Right cardiac atrium (tissue), 5 donors: ENCODE results near the gene HOXB3. TPM values are rescaled to one million over a fixed set of nuclear protein-coding genes. Genes with fewer than 3 reads are reported as not detected.

Source experiments
- ATAC-seq, 2 donors: fragments of 200-7000 bp; cut with Tn5 transposase; one replicate each; pipeline versions ENCODE4 v1.8.0 to v1.9.1; 2020; ENCODE audit warnings: moderate library complexity in 2 of 2, mild to moderate bottlenecking in 1 of 2
- DNase-seq, 3 donors: peaks; one replicate each; pipeline ENCODE4 v3.0.0-alpha.2; 2020
- H3K27ac ChIP-seq: one replicate; pipeline ENCODE4 v1.5.1; 2013; ENCODE audit warnings: mild to moderate bottlenecking, low read length, control low read depth, moderate library complexity
- H3K27me3 ChIP-seq: one replicate; pipeline ENCODE4 v1.6.1; 2013; ENCODE audit not compliant: control insufficient read depth, insufficient read depth
- H3K4me1 ChIP-seq: one replicate; pipeline ENCODE4 v1.6.1; 2013; ENCODE audit warnings: low read length; ENCODE audit not compliant: control insufficient read depth, insufficient read depth
- H3K4me3 ChIP-seq: one replicate; pipeline ENCODE4 v1.5.1; 2013; ENCODE audit warnings: low read length, control low read depth
- H3K9me3 ChIP-seq: one replicate; pipeline ENCODE4 v1.6.1; 2013; ENCODE audit warnings: low read length; ENCODE audit not compliant: control insufficient read depth
- WGBS: extraction: QIAGEN DNeasy Blood & Tissue Kit; methylation state at CpG from one replicate; pipeline ENCODE4 v1.1.7; 2013; 5-methylcytosine and 5-hydroxymethylcytosine counted together
- intact Hi-C, 4 donors: fragments of 100-400 bp; cut with DNase I; formaldehyde crosslinking; loops; one replicate each; pipeline versions ENCODE4 v1.11.0 to v1.14.0; 2022 to 2023
- polyA plus RNA-seq: library from polyadenylated mRNA; stranded (reverse); fragments of 200-250 nt; gene quantifications from one replicate; pipeline ENCODE4 v1.2.3, GENCODE V29; 2013
- total RNA-seq, 4 donors: library from RNA; stranded (reverse); fragmentation: NEBNext Ultra II Directional; extraction: Animal tissue kit (Norgen Biotek cat#: 25700); gene quantifications; one replicate each; pipeline ENCODE4 v1.2.1, GENCODE V29; 2021
- donor health status: healthy with polysubstance abuse.
- donor health status: DM: no; HTN: yes; CAD: no.
- donor health status: DM: no; HTN: no; CAD: no.
- donor health status: DM: no; HTN: yes; CAD: no; lungs with severe emphysema.
- donor health status: DM: yes; HTN: yes; CAD: no.

The HOXB3 gene
- total and polyA plus RNA-seq, 5 donors, result 1.2 to 2.8 (median 2.3) TPM

DNA sequence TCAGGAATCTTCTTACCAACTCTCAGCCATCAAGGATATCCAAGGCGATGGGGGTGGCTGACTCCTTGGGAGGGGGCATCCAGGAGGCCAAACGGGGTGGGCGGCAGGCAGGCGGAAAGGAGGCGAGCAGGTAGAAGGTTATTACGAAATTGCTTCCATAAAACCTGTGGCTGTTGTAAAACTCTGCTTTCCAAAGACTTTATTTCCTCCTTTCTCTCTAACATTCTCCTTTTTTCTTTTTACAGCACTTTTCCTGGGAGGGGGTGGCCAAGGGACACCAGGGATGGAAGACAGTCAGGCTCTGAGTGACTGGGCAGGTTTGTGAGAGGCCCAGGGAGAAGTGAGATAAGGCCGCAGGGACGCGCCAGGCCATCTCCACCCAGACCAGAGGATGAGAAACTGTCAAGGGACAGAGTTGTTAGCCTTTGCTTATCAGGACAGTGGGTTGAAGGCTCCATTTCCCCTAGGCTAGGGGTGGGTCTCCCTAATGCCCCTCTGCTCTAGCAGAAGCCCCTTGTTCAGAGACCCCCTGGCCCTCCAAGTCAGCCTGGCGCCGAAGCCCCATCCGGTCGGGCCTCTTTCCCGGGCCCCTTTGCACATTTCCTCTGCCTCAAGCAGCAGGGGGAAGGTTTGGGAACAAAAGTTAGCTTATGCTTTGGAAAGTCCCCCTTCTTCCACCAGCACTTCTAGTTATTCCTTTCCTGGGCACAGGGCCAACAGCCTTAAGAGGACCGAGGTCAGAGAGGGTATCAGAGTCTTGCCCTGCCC lies 41.1 kb upstream of the HOXB3 start:
- H3K27me3 ChIP-seq, result peaks cover 4% of the 10 kb centered on the region
- no peak overlapping the region for H3K4me3 ChIP-seq
- WGBS, result 17% methylated on average over 15 of the region's 15 CpGs
- no peaks in the 10 kb centered on the region for H3K9me3 ChIP-seq
- DNase-seq, result no peak
- H3K27ac ChIP-seq, result no peak overlapping the region
- H3K4me1 ChIP-seq, result no peaks in the 10 kb centered on the region
- intact Hi-C loops, result no loop called here
- ATAC-seq, result no peak

DNA sequence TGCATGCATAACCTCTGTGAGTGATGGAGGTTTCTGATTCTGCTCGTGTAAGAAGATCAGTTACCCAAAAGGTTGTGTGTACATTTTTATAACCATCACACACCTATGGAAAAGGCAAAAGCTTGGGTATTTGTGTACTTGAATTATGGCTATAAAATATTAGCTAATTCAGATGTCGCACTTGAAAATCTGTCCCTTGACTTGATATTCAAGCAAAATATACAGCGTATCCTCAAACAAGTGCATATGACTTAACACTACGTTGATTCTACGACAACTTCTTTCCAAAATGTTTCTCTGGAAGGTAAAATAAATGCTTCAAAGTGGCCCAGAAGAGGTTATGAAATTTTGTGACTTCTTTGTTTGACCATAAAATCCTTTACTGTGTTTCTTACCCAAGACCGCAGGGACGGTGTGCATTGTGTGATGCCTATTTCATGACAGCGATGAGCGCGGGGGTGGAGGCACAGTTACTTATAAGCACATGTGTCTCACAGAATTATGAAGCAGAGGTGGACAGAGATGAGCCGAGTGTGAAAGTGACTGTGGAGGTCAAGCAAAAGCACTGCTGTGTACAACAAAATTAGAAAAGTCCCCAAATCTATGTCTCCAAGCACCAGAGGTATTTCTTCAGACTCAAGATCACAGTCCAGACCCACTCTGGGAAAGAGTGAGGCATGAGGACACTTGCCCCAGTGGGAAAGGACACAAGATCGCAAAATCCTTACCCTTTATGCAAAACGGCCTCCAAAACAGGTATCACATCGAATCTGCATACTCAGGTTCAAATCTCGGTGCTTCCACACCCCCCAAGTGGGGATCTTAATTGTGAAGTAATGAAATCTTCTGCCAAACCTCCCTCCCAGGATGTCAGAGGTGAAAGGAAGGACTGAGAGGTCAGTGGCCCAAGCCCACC lies 40.2 kb upstream of the HOXB3 start:
- Histone ChIP-seq H3K27me3 (no peaks in the 10 kb centered on the region), H3K4me3 (no peak overlapping the region), H3K27ac (no peak overlapping the region), H3K4me1 (no peaks in the 10 kb centered on the region), H3K9me3 (no peaks in the 10 kb centered on the region)
- ATAC-seq (no peak), DNase-seq (no peak)
- 30% methylated on average over 15 of the region's 15 CpGs for WGBS
- intact Hi-C loops, result no loop called here

DNA sequence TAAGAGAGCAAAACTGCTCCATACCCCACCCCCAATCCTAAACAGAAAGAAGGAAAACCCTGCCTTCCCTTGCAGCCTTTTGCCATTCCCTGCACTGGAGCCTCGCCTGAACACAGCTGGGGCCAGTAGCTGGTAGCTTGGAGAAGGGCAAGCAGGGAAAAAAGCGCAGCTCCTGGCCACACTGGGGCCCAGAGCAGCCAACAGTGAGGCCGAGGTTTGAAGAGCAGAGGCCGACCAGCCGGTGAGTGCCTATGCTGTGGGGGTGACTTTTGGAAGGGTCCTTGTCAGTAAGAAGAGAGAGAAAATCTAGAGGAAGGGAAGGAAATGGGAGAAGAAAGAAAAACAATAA lies 39.3 kb upstream of the HOXB3 start:
- no peak overlapping the region for H3K27ac ChIP-seq
- peaks cover 3% of the 10 kb centered on the region for H3K4me1 ChIP-seq
- no peak for DNase-seq
- intact Hi-C loops, result loop anchor here in 1 of 4 donors (10.0 kb wide), 1 partner anchor 485 kb away; no protein-coding TSS in a partner anchor
- H3K27me3 ChIP-seq, result no peaks in the 10 kb centered on the region
- ATAC-seq, result no peak
- H3K4me3 ChIP-seq, result no peak overlapping the region
- WGBS, result 12% methylated on average over 5 of the region's 5 CpGs
- H3K9me3 ChIP-seq, result no peaks in the 10 kb centered on the region

DNA sequence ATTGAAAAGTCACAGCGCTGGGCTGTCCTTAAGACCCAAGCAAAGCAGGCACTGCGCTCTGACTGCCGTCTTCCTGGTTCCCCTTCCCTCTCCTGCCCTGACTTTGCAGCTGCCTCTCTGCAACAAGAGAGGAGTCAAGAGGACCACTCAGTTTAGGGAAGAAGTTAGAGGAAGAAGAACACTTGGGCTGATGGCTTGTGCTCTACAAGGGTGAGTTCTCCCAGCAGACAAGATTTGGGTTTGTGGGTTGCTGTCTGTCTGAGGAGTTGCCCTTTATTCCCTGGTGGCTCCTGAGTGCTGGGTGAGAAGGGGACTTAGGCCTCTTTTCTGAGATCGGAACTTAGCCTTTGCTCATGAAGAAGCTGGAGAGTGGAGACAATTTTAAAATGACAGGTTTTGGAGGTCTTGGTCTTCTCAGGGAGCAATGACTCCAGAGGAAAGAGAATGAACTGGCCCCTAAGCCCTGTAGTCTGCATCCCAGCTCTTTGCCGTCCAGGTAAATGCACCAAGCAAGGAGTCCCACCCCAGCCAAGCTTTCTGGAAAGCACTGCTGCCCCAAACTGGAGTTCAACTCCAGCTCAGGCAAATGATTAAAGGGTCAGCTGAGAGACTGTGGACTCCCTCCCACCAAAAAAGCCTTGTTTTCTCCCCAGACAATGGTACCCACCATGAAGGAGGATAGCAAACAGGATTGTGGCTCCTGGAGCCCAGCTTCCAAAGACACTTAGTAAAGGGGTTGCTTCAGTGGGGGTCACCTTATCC lies 38.8 kb upstream of the HOXB3 start:
- H3K27me3 ChIP-seq, result no peaks in the 10 kb centered on the region
- H3K4me3 ChIP-seq, result no peak overlapping the region
- no peaks in the 10 kb centered on the region for H3K9me3 ChIP-seq
- DNase-seq (no peak), ATAC-seq (no peak)
- H3K4me1 ChIP-seq, result peaks cover 3% of the 10 kb centered on the region
- 18% methylated on average over 5 of the region's 5 CpGs for WGBS
- no peak overlapping the region for H3K27ac ChIP-seq
- intact Hi-C loops, result loop anchor here in 1 of 4 donors (10.0 kb wide), 1 partner anchor 484 kb away; no protein-coding TSS in a partner anchor

DNA sequence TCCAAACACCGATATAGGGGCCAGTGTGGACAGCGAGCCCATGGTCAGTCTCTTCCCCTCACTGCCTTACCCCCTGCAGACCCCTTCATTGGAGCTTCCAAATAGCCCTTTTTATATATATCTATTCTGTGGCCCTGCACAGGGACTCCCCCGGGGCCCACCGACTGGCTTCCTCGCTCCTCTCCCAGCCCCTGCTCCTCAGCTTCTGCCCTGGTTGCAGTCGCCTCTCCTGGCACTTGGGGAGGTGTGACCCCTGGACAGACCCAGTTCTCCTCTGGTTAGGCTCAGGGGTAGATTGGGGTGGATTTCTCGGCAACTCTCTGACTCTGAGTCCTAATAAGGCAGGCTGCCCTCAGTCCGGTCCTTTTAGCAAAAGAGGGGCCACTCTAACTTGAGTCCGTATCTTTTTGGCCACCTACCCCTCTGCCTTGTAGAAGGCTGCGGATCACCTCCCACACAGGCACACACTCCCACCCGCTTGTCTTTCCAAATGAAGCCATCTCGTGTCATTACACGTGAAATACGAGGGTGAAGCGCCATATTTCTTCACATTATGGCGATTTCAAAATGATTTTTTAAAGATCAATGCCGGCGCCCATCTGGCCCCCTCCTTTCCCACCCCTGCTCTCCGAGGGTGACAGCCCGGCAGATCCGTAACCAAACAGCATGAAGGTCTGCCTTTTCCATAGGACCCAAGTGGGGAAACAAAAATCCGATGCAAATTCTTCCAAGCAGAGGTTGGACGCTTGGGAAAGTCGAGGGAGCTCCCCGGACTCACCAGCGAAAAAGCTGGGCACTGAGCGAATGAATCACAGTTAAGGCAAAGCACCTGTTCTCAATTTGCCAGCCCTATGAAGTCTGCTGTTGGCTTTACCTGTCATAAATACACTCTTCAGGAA lies 37.8 kb upstream of the HOXB3 start:
- no peak for DNase-seq
- ATAC-seq, result no peak
- Histone ChIP-seq H3K4me1 (peaks cover 3% of the 10 kb centered on the region), H3K4me3 (no peak overlapping the region), H3K27me3 (no peaks in the 10 kb centered on the region), H3K9me3 (no peaks in the 10 kb centered on the region), H3K27ac (no peak overlapping the region)
- intact Hi-C loops, result loop anchor here in 1 of 4 donors (10.0 kb wide), 1 partner anchor 483 kb away; no protein-coding TSS in a partner anchor
- 16% methylated on average over 27 of the region's 27 CpGs for WGBS

DNA sequence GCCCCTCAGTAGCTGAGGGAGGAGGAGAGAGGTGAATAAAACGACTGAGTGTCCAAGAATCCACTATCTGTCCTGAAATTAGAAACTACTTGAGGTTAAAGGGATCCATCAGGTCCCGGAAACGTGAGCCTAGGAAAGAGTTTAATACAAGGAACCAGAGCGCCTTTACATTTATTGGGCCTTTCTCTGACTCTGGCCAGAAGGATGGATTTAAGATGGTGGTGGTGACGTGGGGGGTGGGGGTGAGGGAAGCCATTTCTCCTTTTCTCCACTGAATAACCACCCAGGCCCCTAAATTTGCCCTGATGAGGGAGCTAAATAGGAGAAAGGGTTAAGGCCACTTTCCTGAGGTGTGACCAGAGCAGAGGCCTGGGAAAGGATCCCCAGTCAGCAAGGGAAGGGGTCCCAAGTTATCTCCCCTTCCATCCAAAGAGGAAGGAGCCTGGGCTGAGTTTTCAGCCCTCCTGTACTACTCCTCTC lies 37.1 kb upstream of the HOXB3 start:
- no peaks in the 10 kb centered on the region for H3K9me3 ChIP-seq
- DNase-seq (no peak), ATAC-seq (no peak)
- peaks cover 3% of the 10 kb centered on the region for H3K4me1 ChIP-seq
- H3K27me3 ChIP-seq, result no peaks in the 10 kb centered on the region
- no peak overlapping the region for H3K4me3 ChIP-seq
- 17% methylated on average over 5 of the region's 5 CpGs for WGBS
- intact Hi-C loops, result loop anchor here in 1 of 4 donors (10.0 kb wide), 1 partner anchor 482 kb away; no protein-coding TSS in a partner anchor
- no peak overlapping the region for H3K27ac ChIP-seq

DNA sequence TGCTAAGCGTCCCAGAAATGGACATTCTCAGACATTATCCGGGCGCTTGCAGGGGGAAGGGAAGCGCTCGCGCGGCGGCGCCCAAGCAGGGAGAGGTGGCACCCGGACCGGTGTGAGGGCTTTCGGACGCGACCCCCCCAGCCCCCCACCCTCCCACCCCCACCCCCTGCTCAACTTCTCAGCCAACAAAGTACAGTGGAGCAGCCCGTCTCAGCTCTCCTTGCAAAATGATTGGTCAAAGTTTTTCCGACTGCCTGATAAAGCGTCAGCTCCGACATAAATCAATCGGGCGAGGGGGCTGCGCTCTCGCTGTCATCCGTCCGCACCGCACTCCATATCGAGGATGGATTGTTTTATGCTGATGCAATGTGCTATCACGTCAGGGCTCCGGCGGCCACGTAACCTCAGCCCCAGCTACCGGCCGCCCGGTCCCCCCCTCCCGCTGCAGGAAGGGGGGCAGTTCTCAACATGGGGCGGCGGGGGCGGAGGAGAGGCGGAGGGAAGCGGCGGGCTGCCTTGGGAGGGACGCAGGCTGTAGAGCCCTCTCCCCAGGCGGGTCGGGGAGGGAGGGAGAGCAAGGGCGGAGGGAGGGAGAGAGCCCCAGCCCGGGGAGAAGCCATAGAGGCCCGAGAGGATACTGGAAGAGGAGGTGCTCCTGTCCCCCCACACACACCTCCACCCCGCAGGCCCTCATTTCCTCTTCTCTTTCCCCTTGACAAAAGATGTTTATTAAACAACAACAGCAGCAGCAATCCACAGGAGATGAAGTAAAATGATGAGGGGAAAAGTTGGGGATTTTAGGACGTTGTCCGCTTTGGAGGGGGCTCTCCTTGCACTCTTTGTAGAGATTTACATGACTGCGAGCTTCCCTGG lies 36.4 kb upstream of the HOXB3 start, which contains the start of gene HOXB9:
HOXB9 (minus strand) TSS at position 114 of the 873 bp plus-strand sequence; CDS start at position 25, 89 bp downstream.
- Histone ChIP-seq H3K27me3 (no peaks in the 10 kb centered on the region), H3K4me3 (peak within 1 kb of the TSS; percentile 38), H3K4me1 (peaks cover 3% of the 10 kb centered on the region), H3K27ac (no peak within 1 kb of the TSS), H3K9me3 (no peaks in the 10 kb centered on the region)
- DNase-seq, result no peak
- ATAC-seq, result no peak
- intact Hi-C loops, result loop anchor here in 1 of 4 donors (10.0 kb wide), 1 partner anchor 482 kb away; no protein-coding TSS in a partner anchor
- WGBS, result 1% methylated on average over 50 of the region's 50 CpGs

DNA sequence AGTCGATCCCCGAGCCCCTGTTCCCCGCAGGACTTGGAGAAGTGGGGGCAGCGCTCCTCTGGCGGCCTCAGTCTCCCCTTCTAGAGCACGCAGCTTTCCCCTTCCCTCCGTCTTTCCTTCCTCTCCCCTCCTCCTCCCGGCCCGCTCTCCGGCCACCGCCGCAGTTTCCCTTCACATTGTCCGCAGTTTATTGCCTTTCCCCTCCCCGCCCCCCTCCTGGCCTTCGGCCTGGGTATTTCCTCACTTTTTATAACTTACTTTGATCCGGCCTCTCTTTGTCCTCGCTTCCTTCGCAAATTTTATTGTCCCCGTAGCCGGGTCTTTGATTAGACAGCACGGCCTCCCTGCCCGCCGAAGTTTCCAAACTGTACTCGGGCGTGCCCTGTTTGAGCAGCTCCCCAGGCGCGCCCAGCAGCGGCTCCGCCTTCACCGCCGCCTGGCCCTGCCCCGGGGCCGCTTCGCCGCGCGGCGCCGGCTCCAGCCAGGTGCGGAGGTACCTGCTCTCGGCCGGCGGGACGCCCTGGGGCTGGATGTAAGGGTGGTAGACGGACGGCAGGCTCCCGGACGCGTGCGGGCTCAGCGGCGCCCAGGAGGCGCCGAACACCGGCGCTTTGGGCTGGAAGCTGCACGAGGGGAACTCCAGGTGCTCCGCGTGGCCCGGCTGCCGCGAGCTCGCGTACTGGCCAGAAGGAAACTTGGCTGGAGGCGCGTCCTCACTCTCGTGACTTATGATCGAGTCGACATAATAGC lies 35.6 kb upstream of the HOXB3 start:
- Histone ChIP-seq H3K9me3 (no peaks in the 10 kb centered on the region), H3K4me1 (peaks cover 3% of the 10 kb centered on the region), H3K27me3 (no peaks in the 10 kb centered on the region), H3K4me3 (peak overlapping the region; percentile 38), H3K27ac (no peak overlapping the region)
- ATAC-seq (peak; percentile 44 to 59), DNase-seq (no peak)
- intact Hi-C loops, result loop anchor here in 1 of 4 donors (10.0 kb wide), 1 partner anchor 481 kb away; no protein-coding TSS in a partner anchor
- 1% methylated on average over 69 of the region's 69 CpGs for WGBS
